H9 (cell line): ENCODE results near the gene NEAT1. TPM values are rescaled to one million over a fixed set of nuclear protein-coding genes. Genes with fewer than 3 reads are reported as not detected.

ENCODE experiments used
- DNase-seq: peaks from one replicate; pipeline ENCODE4 v3.0.0-alpha.2; 2017
- H2AFZ ChIP-seq: one replicate; pipeline ENCODE4 v1.6.1; 2013; ENCODE audit warnings: mild to moderate bottlenecking, low read length, control low read depth, moderate library complexity
- H2AK5ac ChIP-seq: 2 replicates; pipeline ENCODE4 v1.6.1; 2013; ENCODE audit warnings: low read length, control low read depth, mixed read lengths; ENCODE audit not compliant: insufficient read length
- H2BK120ac ChIP-seq: one replicate; pipeline ENCODE4 v1.6.1; 2013; ENCODE audit warnings: low read depth, mild to moderate bottlenecking, low read length, control low read depth, inconsistent platforms; ENCODE audit not compliant: poor library complexity, severe bottlenecking
- H2BK12ac ChIP-seq: 2 replicates; pipeline ENCODE4 v1.6.1; 2013; ENCODE audit warnings: low read length, control low read depth, mixed read lengths, low read depth; ENCODE audit not compliant: insufficient read length
- H2BK15ac ChIP-seq: 2 replicates; pipeline ENCODE4 v1.6.1; 2013; ENCODE audit warnings: low read depth, low read length, control low read depth
- H2BK20ac ChIP-seq: one replicate; pipeline ENCODE4 v1.6.1; 2013; ENCODE audit warnings: low read depth, mild to moderate bottlenecking, low read length, control low read depth, inconsistent platforms; ENCODE audit not compliant: poor library complexity, severe bottlenecking
- H2BK5ac ChIP-seq: 2 replicates; pipeline ENCODE4 v1.6.1; 2013; ENCODE audit warnings: low read length, control low read depth, mixed read lengths; ENCODE audit not compliant: insufficient read length
- H3K14ac ChIP-seq: 2 replicates; pipeline ENCODE4 v1.6.1; 2013; ENCODE audit warnings: low read length, control low read depth; ENCODE audit not compliant: insufficient read depth
- H3K18ac ChIP-seq: 2 replicates; pipeline ENCODE4 v1.6.1; 2013; ENCODE audit warnings: low read depth, mild to moderate bottlenecking, mixed read lengths, low read length, control low read depth; ENCODE audit not compliant: insufficient read length
- H3K23ac ChIP-seq: 2 replicates; pipeline ENCODE4 v1.6.1; 2013; ENCODE audit warnings: low read length, control low read depth, mixed read lengths, low read depth; ENCODE audit not compliant: insufficient read length
- H3K23me2 ChIP-seq: 2 replicates; pipeline ENCODE4 v1.6.1; 2013; ENCODE audit warnings: low read depth, mild to moderate bottlenecking, mixed read lengths, low read length, control low read depth; ENCODE audit not compliant: insufficient read length, poor library complexity, severe bottlenecking
- H3K27ac ChIP-seq: 2 replicates; pipeline ENCODE4 v1.5.1; 2013; ENCODE audit warnings: low read length, control low read depth, mixed read lengths, low read depth; ENCODE audit not compliant: insufficient read length
- H3K27me3 ChIP-seq: 2 replicates; pipeline ENCODE4 v1.6.1; 2013; ENCODE audit warnings: low read length, control low read depth, inconsistent platforms; ENCODE audit not compliant: insufficient read depth
- H3K4ac ChIP-seq: 2 replicates; pipeline ENCODE4 v1.6.1; 2013; ENCODE audit warnings: low read depth, mild to moderate bottlenecking, control low read depth, inconsistent platforms, low read length, moderate library complexity
- H3K4me1 ChIP-seq: 2 replicates; pipeline ENCODE4 v1.6.1; 2013; ENCODE audit warnings: low read length, control low read depth, inconsistent platforms; ENCODE audit not compliant: insufficient read depth
- H3K4me2 ChIP-seq: 2 replicates; pipeline ENCODE4 v1.6.1; 2013; ENCODE audit warnings: low read length, control low read depth, mixed read lengths; ENCODE audit not compliant: insufficient read length, insufficient read depth
- H3K56ac ChIP-seq: 2 replicates; pipeline ENCODE4 v1.6.1; 2013; ENCODE audit warnings: low read depth, mild to moderate bottlenecking, mixed read lengths, low read length, control low read depth; ENCODE audit not compliant: insufficient read length
- H3K79me1 ChIP-seq: 2 replicates; pipeline ENCODE4 v1.6.1; 2013; ENCODE audit warnings: low read depth, mild to moderate bottlenecking, moderate library complexity, low read length, control low read depth, inconsistent platforms; ENCODE audit not compliant: insufficient read depth, poor library complexity, severe bottlenecking
- H3K79me2 ChIP-seq: 2 replicates; pipeline ENCODE4 v1.6.1; 2013; ENCODE audit warnings: low read length, control low read depth, inconsistent platforms; ENCODE audit not compliant: insufficient read depth
- H3K9ac ChIP-seq: 2 replicates; pipeline ENCODE4 v1.6.1; 2013; ENCODE audit warnings: low read length, control low read depth, mixed read lengths; ENCODE audit not compliant: insufficient read length; ENCODE audit errors: extremely low read depth
- H3K9me3 ChIP-seq: one replicate; pipeline ENCODE4 v1.6.1; 2013; ENCODE audit warnings: low read depth, low read length, inconsistent platforms; ENCODE audit not compliant: control insufficient read depth
- H3T11ph ChIP-seq: one replicate; pipeline ENCODE4 v1.6.1; 2013; ENCODE audit warnings: mild to moderate bottlenecking, low read length, control low read depth, inconsistent platforms
- H4K20me1 ChIP-seq: one replicate; pipeline ENCODE4 v1.6.1; 2013; ENCODE audit not compliant: control insufficient read depth, insufficient read length, insufficient read depth
- H4K5ac ChIP-seq: 2 replicates; pipeline ENCODE4 v1.6.1; 2013; ENCODE audit warnings: low read depth, mild to moderate bottlenecking, mixed read lengths, low read length, control low read depth; ENCODE audit not compliant: insufficient read length
- H4K8ac ChIP-seq: replicated peaks from 2 replicates; pipeline ENCODE4 v1.6.1; 2013; ENCODE audit warnings: low read length, control low read depth, mixed read lengths, low read depth; ENCODE audit not compliant: insufficient read length
- H4K91ac ChIP-seq: 2 replicates; pipeline ENCODE4 v1.6.1; 2013; ENCODE audit warnings: low read depth, mild to moderate bottlenecking, moderate library complexity, mixed read lengths, low read length, control low read depth; ENCODE audit not compliant: insufficient read length
- H3K27ac Mint-ChIP-seq, 3 experiments: 2 replicates in 2 of 3; 3 replicates in 1 of 3; pipeline ENCODE4 v1.8.0; 2020 to 2021; ENCODE audit warnings: mixed read lengths in 3 of 3, mild to moderate bottlenecking in 1 of 3, moderate library complexity in 1 of 3
- H3K27me3 Mint-ChIP-seq: 2 replicates; pipeline ENCODE4 v1.8.0; 2021; ENCODE audit warnings: low read depth, mild to moderate bottlenecking, moderate library complexity, mixed read lengths
- H3K36me3 Mint-ChIP-seq, 3 experiments: 2 replicates in 2 of 3; 3 replicates in 1 of 3; pipeline ENCODE4 v1.8.0; 2020 to 2021; ENCODE audit warnings: low read depth in 3 of 3, mixed read lengths in 3 of 3; ENCODE audit not compliant: insufficient read depth in 1 of 3
- H3K4me1 Mint-ChIP-seq, 2 experiments: 2 replicates each; pipeline ENCODE4 v1.8.0; 2020; ENCODE audit warnings: mixed read lengths in 2 of 2
- H3K4me3 Mint-ChIP-seq, 2 experiments: 2 replicates in 1 of 2; 3 replicates in 1 of 2; pipeline ENCODE4 v1.8.0; 2020 to 2021; ENCODE audit warnings: mild to moderate bottlenecking in 2 of 2, mixed read lengths in 2 of 2, moderate library complexity in 1 of 2
- H3K9me3 Mint-ChIP-seq, 2 experiments: 2 replicates in 1 of 2; 3 replicates in 1 of 2; pipeline ENCODE4 v1.8.0; 2020; ENCODE audit warnings: mild to moderate bottlenecking in 2 of 2, mixed read lengths in 2 of 2, moderate library complexity in 1 of 2
- WGBS: extraction: QIAGEN DNeasy Blood & Tissue Kit; methylation state at CpG from one replicate; pipeline ENCODE4 v1.1.7; 2013; ENCODE audit warnings: missing lambda C conversion rate, low lambda C conversion rate, mixed read lengths; ENCODE audit not compliant: insufficient read length; ENCODE audit errors: extremely low coverage; 5-methylcytosine and 5-hydroxymethylcytosine counted together
- total RNA-seq: library from RNA; stranded (reverse); gene quantifications from 2 replicates; pipeline ENCODE4 v1.2.1, GENCODE V29; 2021
- TF ChIP-seq, protein P1 (sequence below): fragments of 200-600 bp; sonication (generic); conservative IDR thresholded peaks from 3 replicates; pipeline ENCODE4 v1.8.0; 2021; ENCODE audit warnings: antibody characterized with exemption, mild to moderate bottlenecking

The NEAT1 gene
- total RNA-seq, 1 experiment from 2014 or later, result 12.7 TPM

DNA sequence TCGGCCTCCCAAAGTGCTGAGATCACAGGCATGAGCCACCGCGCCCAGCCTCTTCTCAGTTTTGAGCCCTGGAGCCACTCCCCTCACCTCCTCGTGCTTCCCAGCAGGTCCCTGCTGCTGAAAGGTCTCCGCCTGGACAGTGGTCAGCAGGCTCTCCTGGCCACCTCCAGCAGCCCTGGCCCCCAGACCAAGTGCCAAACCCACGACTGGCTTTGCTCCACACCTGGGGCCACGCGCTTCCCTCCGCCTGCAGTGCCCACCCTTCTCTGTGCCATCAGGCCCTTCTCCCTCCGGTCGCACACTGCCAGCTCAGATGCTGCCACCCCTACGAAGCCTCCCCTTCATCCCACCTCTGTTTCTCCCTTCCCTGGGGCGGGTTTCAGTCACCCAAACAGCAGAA, 23.3 kb upstream of the NEAT1 start:
- no peaks in the 10 kb centered on the region for H3K27me3 ChIP-seq
- H3K56ac ChIP-seq, result no peak overlapping the region
- no peak overlapping the region for H3K9ac ChIP-seq
- H3K4me1 ChIP-seq, result no peaks in the 10 kb centered on the region
- no CpG with 5 or more reads among the region's 13 CpGs for WGBS
- no peaks in the 10 kb centered on the region for H3K79me2 ChIP-seq
- TF ChIP-seq, protein P1, sequence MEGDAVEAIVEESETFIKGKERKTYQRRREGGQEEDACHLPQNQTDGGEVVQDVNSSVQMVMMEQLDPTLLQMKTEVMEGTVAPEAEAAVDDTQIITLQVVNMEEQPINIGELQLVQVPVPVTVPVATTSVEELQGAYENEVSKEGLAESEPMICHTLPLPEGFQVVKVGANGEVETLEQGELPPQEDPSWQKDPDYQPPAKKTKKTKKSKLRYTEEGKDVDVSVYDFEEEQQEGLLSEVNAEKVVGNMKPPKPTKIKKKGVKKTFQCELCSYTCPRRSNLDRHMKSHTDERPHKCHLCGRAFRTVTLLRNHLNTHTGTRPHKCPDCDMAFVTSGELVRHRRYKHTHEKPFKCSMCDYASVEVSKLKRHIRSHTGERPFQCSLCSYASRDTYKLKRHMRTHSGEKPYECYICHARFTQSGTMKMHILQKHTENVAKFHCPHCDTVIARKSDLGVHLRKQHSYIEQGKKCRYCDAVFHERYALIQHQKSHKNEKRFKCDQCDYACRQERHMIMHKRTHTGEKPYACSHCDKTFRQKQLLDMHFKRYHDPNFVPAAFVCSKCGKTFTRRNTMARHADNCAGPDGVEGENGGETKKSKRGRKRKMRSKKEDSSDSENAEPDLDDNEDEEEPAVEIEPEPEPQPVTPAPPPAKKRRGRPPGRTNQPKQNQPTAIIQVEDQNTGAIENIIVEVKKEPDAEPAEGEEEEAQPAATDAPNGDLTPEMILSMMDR, result no peak
- Mint-ChIP-seq H3K4me3 (no peak overlapping the region), H3K27ac (peak overlapping the region in 1 of 3 experiments; percentile 61; a peak in 1 of 7 replicates), H3K4me1 (peaks cover 0 to 17% of the 10 kb centered on the region in 2 experiments; a peak in 3 of 4 replicates), H3K9me3 (no peaks in the 10 kb centered on the region), H3K27me3 (no peaks in the 10 kb centered on the region), H3K36me3 (peaks cover 3 to 33% (median 26%) of the 10 kb centered on the region in 3 experiments; a peak in 6 of 7 replicates)
- no peaks in the 10 kb centered on the region for H3K79me1 ChIP-seq
- H3K4me2 ChIP-seq, result no peak overlapping the region
- no peaks in the 10 kb centered on the region for H4K20me1 ChIP-seq
- H3K9me3 ChIP-seq, result no peaks in the 10 kb centered on the region
- no peak overlapping the region for H3K23ac ChIP-seq
- no peak overlapping the region for H4K5ac ChIP-seq
- H2AK5ac ChIP-seq, result no peak overlapping the region
- H3K27ac ChIP-seq, result no peak overlapping the region
- H3K14ac ChIP-seq, result no peak overlapping the region
- no peak overlapping the region for H2BK15ac ChIP-seq
- H4K91ac ChIP-seq, result no peak overlapping the region
- H4K8ac ChIP-seq, result no peak overlapping the region
- H3T11ph ChIP-seq, result no peak overlapping the region
- H3K23me2 ChIP-seq, result no peaks in the 10 kb centered on the region
- H2BK12ac ChIP-seq, result no peak overlapping the region
- H3K4ac ChIP-seq, result no peak overlapping the region
- DNase-seq, result no peak
- H2BK5ac ChIP-seq, result no peak overlapping the region
- no peak overlapping the region for H2BK120ac ChIP-seq
- H3K18ac ChIP-seq, result no peak overlapping the region
- H2AFZ ChIP-seq, result no peak overlapping the region
- no peak overlapping the region for H2BK20ac ChIP-seq
